ENCODE data around the gene TNIK.

- TF ChIP-seq POLR2A (IDR thresholded peaks at IDR 0.05; ENCODE audit: low read depth, low read length): no peak
- TF ChIP-seq TAF1 (IDR thresholded peaks at IDR 0.05; ENCODE audit: borderline replicate concordance, low read depth, low read length): no peak
- no peak for TF ChIP-seq POLR2AphosphoS5 (IDR thresholded peaks at IDR 0.05; ENCODE audit: low read depth, low read length)
Observed at GRCh38 chr3:171435757-171436156, 24.4 kb downstream of the TNIK start.

Data from GM12892 (cell line).